ENCODE data around the gene GSTM2. TPM values are rescaled to one million over a fixed set of nuclear protein-coding genes. Genes with fewer than 3 reads are reported as not detected.

The GSTM2 gene
- total RNA-seq, 1 donor, result 16.8 TPM

DNA sequence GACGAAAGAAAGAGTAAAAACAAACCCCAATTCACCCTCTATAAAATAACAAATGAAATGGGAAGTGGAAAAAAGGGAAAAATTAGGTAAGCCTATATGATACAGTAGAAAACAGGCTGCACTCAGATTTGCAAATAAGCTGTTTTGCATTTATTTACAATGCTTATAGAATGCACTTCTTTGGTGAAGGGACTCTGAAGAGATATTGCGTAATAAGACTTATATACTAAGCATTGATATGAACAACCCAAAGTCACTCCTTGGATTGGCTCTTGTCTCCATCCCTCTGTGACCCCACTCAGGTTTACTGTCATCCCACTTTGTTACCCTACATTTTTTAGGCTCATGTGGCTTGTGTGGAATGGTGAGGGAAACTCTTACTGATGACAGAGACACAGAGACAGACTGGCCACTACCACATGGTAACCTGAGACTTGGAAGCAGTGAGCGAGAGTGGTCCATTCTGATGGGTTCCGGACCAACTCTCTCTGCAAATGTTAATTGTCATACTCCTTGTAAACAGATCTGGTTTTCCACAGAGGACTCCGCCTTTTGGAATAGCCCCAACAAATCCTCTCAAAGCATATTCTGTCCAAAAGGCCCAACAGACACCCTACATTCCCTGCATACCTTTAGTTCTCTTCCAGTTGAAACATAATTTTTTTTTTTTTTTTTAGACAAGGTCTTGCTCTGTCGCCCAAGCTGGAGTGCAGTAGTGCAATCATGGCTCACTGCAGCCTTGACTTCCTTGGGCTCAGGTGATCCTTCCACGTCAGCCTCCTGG, 55.2 kb downstream of the GSTM2 start:
- peak; percentile 50 for DNase-seq (ENCODE audit: low read depth)
- H3K4me3 ChIP-seq (ENCODE audit: low read depth, low read length), result no peak overlapping the region
- TF ChIP-seq, protein P1, sequence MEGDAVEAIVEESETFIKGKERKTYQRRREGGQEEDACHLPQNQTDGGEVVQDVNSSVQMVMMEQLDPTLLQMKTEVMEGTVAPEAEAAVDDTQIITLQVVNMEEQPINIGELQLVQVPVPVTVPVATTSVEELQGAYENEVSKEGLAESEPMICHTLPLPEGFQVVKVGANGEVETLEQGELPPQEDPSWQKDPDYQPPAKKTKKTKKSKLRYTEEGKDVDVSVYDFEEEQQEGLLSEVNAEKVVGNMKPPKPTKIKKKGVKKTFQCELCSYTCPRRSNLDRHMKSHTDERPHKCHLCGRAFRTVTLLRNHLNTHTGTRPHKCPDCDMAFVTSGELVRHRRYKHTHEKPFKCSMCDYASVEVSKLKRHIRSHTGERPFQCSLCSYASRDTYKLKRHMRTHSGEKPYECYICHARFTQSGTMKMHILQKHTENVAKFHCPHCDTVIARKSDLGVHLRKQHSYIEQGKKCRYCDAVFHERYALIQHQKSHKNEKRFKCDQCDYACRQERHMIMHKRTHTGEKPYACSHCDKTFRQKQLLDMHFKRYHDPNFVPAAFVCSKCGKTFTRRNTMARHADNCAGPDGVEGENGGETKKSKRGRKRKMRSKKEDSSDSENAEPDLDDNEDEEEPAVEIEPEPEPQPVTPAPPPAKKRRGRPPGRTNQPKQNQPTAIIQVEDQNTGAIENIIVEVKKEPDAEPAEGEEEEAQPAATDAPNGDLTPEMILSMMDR (IDR thresholded peaks at IDR 0.05; ENCODE audit: insufficient read depth, low read depth, low read length), result no peak

Other genes starting within 250 kb of the GSTM2 start
- 70.2 and 119 TPM in 2 replicates for gene PSMA5, start 241.6 kb upstream of the GSTM2 start, total RNA-seq
- gene SYPL2, start 201.5 kb upstream of the GSTM2 start, total RNA-seq, result 4.5 and 10.8 TPM in 2 replicates
- 3.9 and 4.7 TPM in 2 replicates for gene ATXN7L2, start 184.2 kb upstream of the GSTM2 start, total RNA-seq
- 4.7 and 6.1 TPM in 2 replicates for gene CYB561D1, start 174.0 kb upstream of the GSTM2 start, total RNA-seq
- gene AMIGO1, start 158.3 kb upstream of the GSTM2 start, total RNA-seq, result 0.97 and 3.5 TPM in 2 replicates
- under 0.01 TPM in 1 of 2 replicates, not detected in the other for gene GPR61, start 128.2 kb upstream of the GSTM2 start, total RNA-seq
- 14.2 and 17.3 TPM in 2 replicates for gene GNAI3, start 119.4 kb upstream of the GSTM2 start, total RNA-seq
- gene GNAT2, start 48.4 kb upstream of the GSTM2 start, total RNA-seq, result under 0.01 and 0.43 TPM in 2 replicates
- 90.5 and 107 TPM in 2 replicates for gene AMPD2, start 48.2 kb upstream of the GSTM2 start, total RNA-seq
- gene GSTM4, start 12.0 kb upstream of the GSTM2 start, total RNA-seq, result 11.7 and 15.1 TPM in 2 replicates
- 0.86 TPM in 1 of 2 replicates, not detected in the other for gene GSTM1, start 19.8 kb downstream of the GSTM2 start, total RNA-seq
- 5.8 and 9.1 TPM in 2 replicates for gene GSTM5, start 44.2 kb downstream of the GSTM2 start, total RNA-seq
- gene GSTM3, start 73.0 kb downstream of the GSTM2 start, total RNA-seq, result 84.7 and 104 TPM in 2 replicates
- not detected in 2 replicates for gene EPS8L3, start 95.9 kb downstream of the GSTM2 start, total RNA-seq
- gene CSF1, start 242.8 kb downstream of the GSTM2 start, total RNA-seq, result 24.5 and 64.8 TPM in 2 replicates

Measured in fibroblast of villous mesenchyme (primary cell).